HEK293 (cell line): Measurements from ENCODE around the gene LFNG.

Experiments
- YY1 ChIP-seq: fragments of 450-650 bp; formaldehyde crosslinking; IDR thresholded peaks from 2 replicates; pipeline ENCODE4 v1.5.1; 2018; ENCODE audit warnings: missing biosample characterization, missing genetic modification characterization
- ZNF146 ChIP-seq: fragments of 450-650 bp; formaldehyde crosslinking; IDR thresholded peaks from 2 replicates; pipeline ENCODE4 v1.5.1; 2016; ENCODE audit warnings: missing biosample characterization, missing genetic modification characterization
- ZNF2 ChIP-seq: fragments of 450-650 bp; formaldehyde crosslinking; IDR thresholded peaks from 2 replicates; pipeline ENCODE4 v1.5.1; 2016; ENCODE audit warnings: missing biosample characterization, missing genetic modification characterization
- ZNF311 ChIP-seq: fragments of 450-650 bp; formaldehyde crosslinking; IDR thresholded peaks from 2 replicates; pipeline ENCODE4 v1.5.1; 2017; ENCODE audit warnings: missing biosample characterization, missing genetic modification characterization, borderline replicate concordance
- ZNF48 ChIP-seq: fragments of 450-650 bp; formaldehyde crosslinking; IDR thresholded peaks from 2 replicates; pipeline ENCODE4 v1.5.1; 2016; ENCODE audit warnings: missing biosample characterization, missing genetic modification characterization
- ZNF571 ChIP-seq: fragments of 450-650 bp; formaldehyde crosslinking; IDR thresholded peaks from 2 replicates; pipeline ENCODE4 v1.5.0; 2017; ENCODE audit warnings: missing biosample characterization, missing genetic modification characterization
- ZNF585B ChIP-seq: fragments of 450-650 bp; formaldehyde crosslinking; IDR thresholded peaks from 2 replicates; pipeline ENCODE4 v1.5.1; 2016; ENCODE audit warnings: missing biosample characterization, missing genetic modification characterization
- ZNF777 ChIP-seq: fragments of 450-650 bp; formaldehyde crosslinking; IDR thresholded peaks from 2 replicates; pipeline ENCODE4 v1.5.1; 2017; ENCODE audit warnings: missing biosample characterization, missing genetic modification characterization, borderline replicate concordance
- ZNF791 ChIP-seq: fragments of 450-650 bp; formaldehyde crosslinking; IDR thresholded peaks from 2 replicates; pipeline ENCODE4 v1.5.1; 2016; ENCODE audit warnings: missing biosample characterization, missing genetic modification characterization
- ZSCAN23 ChIP-seq: fragments of 450-650 bp; formaldehyde crosslinking; IDR thresholded peaks from 2 replicates; pipeline ENCODE4 v1.5.1; 2016; ENCODE audit warnings: missing biosample characterization, missing genetic modification characterization
- ZSCAN30 ChIP-seq: fragments of 450-650 bp; IDR thresholded peaks from 2 replicates; pipeline ENCODE4 v1.5.1; 2018; ENCODE audit warnings: missing biosample characterization, mild to moderate bottlenecking, missing genetic modification characterization, moderate library complexity
- TF ChIP-seq, protein P1 (sequence below): fragments of 450-650 bp; formaldehyde crosslinking; IDR thresholded peaks from 2 replicates; pipeline ENCODE4 v1.5.1; 2016; ENCODE audit warnings: missing biosample characterization, missing genetic modification characterization
- TF ChIP-seq, protein P2 (sequence below): fragments of 450-650 bp; formaldehyde crosslinking; IDR thresholded peaks from 2 replicates; pipeline ENCODE4 v1.5.1; 2016; ENCODE audit warnings: missing biosample characterization, missing genetic modification characterization

GRCh38 chr7:2566348-2566889 lies 46.8 kb downstream of the LFNG start:
- no peak for TF ChIP-seq ZNF585B (tag by site-specific recombination)
- TF ChIP-seq ZNF2: no peak
- TF ChIP-seq ZNF791: no peak
- TF ChIP-seq ZSCAN30 (tag by site-specific recombination): no peak
- TF ChIP-seq, protein P1, sequence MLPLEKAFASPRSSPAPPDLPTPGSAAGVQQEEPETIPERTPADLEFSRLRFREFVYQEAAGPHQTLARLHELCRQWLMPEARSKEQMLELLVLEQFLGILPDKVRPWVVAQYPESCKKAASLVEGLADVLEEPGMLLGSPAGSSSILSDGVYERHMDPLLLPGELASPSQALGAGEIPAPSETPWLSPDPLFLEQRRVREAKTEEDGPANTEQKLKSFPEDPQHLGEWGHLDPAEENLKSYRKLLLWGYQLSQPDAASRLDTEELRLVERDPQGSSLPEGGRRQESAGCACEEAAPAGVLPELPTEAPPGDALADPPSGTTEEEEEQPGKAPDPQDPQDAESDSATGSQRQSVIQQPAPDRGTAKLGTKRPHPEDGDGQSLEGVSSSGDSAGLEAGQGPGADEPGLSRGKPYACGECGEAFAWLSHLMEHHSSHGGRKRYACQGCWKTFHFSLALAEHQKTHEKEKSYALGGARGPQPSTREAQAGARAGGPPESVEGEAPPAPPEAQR: no peak
- no peak for TF ChIP-seq ZNF777 (tag by site-specific recombination)
- TF ChIP-seq ZNF146 (tag by site-specific recombination): no peak
- no peak for TF ChIP-seq ZNF311 (tag by site-specific recombination)
- TF ChIP-seq, protein P2, sequence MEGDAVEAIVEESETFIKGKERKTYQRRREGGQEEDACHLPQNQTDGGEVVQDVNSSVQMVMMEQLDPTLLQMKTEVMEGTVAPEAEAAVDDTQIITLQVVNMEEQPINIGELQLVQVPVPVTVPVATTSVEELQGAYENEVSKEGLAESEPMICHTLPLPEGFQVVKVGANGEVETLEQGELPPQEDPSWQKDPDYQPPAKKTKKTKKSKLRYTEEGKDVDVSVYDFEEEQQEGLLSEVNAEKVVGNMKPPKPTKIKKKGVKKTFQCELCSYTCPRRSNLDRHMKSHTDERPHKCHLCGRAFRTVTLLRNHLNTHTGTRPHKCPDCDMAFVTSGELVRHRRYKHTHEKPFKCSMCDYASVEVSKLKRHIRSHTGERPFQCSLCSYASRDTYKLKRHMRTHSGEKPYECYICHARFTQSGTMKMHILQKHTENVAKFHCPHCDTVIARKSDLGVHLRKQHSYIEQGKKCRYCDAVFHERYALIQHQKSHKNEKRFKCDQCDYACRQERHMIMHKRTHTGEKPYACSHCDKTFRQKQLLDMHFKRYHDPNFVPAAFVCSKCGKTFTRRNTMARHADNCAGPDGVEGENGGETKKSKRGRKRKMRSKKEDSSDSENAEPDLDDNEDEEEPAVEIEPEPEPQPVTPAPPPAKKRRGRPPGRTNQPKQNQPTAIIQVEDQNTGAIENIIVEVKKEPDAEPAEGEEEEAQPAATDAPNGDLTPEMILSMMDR (tag by site-specific recombination): no peak
- TF ChIP-seq ZNF48: no peak
- TF ChIP-seq YY1 (tag by site-specific recombination): no peak
- no peak for TF ChIP-seq ZNF571 (tag by site-specific recombination)
- no peak for TF ChIP-seq ZSCAN23 (tag by site-specific recombination)
